Posterior vena cava (tissue), 2 donors: ENCODE results near the gene TBC1D14. TPM values are rescaled to one million over a fixed set of nuclear protein-coding genes. Genes with fewer than 3 reads are reported as not detected.
"Not testable (repeated sequence)": the region's sequence is repeated elsewhere in the genome, so short reads cannot be mapped to it uniquely, and the experiment has no call there.

ENCODE experiments used
- DNase-seq: peaks from one replicate; pipeline ENCODE4 v3.0.0-alpha.2; 2020; ENCODE audit warnings: low spot score
- intact Hi-C, 2 donors: fragments of 100-400 bp; cut with DNase I; formaldehyde crosslinking; loops; one replicate each; pipeline versions ENCODE4 v1.14.1 to v1.14.2; 2022 to 2023
- total RNA-seq, 2 donors: library from RNA; stranded (reverse); fragmentation: NEBNext Ultra II Directional; extraction: Animal tissue kit (Norgen Biotek cat#: 25700); gene quantifications; one replicate each; pipeline ENCODE4 v1.2.1, GENCODE V29; 2021
- donor health status: DM: yes; HTN: yes; CAD: no.
- donor health status: DM: yes; HTN: yes; CAD: no.

TBC1D14 gene
- total RNA-seq, 2 donors from 2014 or later = 30.5 to 42.6 TPM

DNA sequence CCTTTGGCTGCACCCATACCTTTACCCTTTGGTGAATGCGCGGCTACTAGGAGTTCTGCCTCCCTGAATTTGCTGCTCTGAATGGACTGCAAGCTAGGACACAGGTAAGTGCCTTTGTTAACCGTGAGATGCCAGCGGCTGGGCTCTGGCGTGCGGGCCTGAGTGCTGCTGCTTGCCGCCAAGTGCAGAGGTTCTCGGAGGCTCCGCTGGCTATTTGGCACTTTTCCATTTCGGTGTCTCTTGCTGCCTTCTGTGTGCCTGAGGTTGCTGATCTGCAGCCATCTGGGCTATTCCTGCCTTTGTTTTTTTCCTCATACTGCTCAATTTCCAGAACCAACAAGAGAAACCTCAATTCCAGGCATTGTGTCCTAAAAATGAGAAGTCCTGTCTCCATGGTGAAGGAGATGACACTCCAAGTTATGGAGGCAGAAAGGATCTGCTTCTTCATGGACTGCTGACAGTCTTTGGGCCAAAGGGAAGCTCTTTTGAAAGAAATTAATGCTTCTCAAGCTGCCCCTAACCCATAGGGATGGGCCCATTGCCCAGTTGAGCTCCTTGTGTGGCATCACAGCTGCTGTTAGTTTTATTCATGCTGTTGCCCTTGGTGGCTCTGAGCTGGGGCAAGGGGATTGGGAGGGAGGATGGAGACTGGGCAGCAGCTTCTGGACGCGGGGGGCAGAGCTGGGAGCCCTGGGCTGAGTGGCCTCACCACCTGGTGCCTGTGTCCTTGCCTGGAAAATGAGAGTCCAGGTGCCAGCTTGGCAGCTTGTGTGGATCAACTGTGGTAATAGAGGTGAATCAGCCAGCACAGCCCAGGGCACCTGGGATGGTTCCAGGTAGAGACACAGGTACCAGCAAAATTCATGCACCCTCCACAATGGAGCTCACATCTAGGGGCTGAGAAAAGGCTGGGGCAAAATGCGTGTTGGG, 3.8 kb upstream of the TBC1D14 start:
- intact Hi-C loops = no loop called here
- DNase-seq = no peak

DNA sequence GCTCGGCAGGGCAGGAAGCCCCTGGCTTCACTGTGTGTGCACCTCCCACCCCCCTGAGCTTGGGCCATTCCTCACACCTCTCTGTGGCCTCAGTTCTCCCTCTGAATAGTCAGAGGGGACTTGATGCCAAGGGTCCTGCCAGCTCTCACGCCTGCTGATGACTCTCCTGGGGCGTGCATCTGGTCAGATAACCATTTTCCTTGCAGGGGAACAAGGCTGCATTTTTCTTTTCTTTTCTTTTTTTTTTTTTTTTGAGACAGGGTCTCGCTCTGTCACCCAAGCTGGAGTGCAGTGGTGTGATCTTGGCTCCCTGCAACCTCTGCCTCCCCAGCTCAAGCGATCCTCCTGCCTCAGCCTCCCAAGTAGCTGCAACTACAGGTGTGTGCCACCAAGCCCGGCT, 3.1 kb upstream of the TBC1D14 start:
- intact Hi-C loops, DNase-seq: not testable (repeated sequence)

DNA sequence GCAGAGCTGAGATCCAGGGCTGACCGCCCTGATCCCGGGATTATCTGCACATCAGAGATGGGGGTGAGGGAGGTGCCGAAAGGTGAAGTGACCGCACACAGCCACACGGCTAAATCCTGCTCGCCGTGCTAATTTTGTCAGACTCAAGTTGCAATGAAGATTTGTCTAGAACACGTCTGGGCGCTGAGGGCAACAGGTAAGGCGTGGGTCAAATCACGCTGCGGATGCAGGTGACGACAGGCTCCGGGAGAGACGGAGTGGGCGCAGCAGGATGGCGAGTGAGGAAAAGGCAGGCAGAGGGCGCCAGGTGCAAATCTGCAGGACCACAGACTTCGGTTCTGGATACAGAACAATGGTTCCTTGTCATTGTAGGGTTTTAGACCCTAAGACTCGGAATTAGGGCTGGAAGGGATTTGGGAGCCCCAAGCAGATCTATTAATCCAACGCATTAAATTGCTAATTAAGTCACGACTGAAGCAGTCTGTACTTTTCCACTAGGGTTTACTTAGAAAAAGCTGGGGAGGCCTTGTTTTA, 1.9 kb upstream of the TBC1D14 start:
- no peak for DNase-seq
- intact Hi-C loops = no loop called here

DNA sequence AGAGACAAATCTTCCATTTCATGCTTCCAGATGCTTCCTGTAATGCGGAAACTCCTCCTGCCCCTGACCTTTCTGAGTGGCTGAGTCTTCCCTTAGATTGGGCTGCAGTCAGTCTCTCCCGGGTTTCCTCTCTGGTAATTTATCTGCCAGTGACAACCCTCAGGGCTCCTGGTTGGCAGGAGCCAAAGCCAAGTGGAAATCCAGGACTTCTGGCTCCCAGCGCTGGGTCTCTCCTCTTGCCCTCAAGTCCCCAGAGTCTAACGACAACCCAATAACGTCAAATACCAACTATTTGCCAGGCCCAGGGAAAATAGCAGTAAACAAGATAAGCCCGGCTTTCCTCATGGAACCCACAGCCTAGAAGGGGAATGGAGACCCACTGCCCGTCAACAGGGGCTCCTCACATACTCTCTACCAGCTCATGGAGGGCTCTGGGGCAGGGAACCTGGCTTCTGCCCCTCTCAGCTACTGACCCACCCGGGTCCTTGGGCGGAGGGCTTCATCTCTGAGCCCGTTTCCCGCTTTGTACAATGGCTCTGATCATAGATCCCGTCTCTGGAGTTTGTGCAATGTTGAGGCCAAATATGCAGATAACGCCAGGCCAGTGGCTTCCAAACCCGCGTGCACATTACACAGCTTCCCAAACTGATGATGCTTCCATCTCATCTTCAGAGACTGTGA, 1.1 kb upstream of the TBC1D14 start:
- intact Hi-C loops = no loop called here
- no peak for DNase-seq

DNA sequence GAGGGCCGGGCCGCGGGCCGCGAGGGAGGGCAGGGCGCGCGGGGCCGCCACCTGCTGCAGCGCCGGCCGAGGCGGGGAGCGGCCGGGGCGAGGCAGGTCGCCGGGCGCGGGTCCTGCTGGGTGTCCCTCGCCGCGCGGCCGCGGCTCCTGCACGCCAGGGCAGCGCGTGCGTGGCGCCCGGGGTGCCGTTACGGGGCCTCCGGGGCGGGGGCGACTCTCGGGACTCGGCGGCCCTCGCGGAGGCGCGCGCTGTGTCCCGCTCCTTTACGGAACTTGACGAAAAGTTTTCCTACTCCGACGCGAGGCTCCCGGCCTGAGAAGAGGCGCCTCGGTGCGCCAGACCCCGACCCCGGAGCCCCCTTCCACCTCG, 329 bp downstream of the TBC1D14 start:
- intact Hi-C loops = no loop called here
- no peak for DNase-seq

DNA sequence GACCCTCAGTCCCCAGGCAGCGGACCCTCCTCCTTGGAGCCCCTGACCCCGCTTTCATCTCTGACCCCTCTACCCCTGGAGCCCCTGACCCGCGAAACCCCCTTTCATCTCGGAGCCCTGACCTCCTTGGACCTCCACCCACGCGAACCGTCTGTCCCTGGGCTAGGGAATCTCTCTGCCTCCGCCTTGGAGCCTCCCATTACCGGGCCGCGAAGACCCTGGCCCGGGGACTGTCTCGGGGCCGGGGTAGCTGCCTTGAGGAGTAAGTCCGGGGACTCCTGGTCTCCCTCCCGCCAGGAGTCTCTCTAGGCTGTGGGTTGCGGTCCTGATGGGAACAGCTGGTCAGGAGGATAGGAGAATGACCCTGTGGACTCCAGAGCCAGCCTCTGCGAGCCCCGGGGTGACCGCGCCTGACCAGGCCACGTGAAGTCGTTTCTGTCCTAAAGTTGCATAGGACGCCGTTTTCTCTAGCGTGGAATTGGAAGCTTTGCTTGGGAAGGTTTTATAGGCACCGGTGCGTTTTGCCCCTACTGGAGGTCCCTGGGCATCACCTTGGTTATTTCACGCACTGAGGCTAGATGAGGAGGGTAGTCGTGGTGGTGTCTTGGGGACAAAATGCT, 824 bp downstream of the TBC1D14 start:
- no peak for DNase-seq
- intact Hi-C loops = no loop called here

DNA sequence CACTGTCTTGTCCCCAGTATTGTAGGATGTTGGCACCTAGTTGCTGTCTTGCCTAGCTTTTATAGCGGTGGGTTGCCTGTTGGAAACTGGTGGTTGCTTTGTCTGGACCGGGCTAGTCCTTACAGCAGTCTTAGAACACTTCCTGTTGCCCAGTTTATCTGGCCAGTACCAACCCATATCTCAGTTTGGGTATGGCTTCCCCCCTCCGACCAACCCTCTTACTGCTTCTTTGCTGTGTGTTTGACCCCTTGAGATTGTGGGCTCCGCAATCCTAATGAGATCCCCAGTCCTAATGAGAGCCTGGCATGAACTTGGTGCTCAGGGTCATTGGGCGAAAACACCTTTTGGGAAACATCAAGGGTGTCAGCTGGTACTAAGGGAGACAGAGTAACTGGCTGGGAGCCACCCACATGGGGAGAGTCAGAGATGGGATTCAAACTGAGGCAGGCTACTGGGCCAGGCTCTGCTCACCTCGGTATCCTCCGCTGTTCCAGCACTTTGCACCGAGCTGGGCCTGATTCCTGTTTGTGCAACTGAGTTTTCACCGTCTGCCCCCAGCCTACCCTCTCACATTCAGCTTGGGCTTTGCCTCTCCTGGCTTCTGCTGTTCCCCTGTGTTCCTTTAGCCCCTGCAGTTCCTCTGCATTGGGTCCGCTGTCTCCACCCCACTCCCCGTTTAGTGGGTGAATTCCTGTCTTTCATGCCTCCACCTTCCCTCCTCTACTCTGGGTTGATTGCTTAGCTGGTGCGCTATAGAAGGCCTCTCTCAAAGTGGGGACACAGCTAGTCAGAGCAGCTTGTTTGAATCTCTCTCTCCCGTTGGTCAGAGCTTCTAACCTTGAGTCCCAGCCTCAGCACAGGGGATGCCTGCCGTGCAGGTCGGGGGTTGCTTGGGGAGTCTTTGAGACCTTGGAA, 1.6 kb downstream of the TBC1D14 start:
- DNase-seq = no peak
- intact Hi-C loops = no loop called here

DNA sequence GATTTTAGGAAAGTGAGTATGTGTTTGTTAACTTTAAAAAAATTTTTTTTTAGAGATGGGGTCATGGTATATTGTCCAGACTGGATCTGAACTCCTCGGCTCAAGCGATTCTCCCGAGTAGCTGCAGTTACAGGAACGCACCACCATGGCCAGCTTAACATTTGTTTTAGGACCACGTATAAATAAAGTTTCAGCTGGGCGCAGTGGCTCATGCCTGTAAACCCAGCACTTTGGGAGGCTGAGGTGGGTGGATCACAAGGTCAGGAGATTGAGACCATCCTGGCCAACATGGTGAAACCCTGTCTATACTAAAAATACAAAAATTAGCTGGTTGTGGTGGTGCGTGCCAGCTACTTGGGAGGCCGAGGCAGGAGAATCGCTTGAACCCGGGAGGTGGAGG, 2.3 kb downstream of the TBC1D14 start:
- DNase-seq, intact Hi-C loops: not testable (repeated sequence)

DNA sequence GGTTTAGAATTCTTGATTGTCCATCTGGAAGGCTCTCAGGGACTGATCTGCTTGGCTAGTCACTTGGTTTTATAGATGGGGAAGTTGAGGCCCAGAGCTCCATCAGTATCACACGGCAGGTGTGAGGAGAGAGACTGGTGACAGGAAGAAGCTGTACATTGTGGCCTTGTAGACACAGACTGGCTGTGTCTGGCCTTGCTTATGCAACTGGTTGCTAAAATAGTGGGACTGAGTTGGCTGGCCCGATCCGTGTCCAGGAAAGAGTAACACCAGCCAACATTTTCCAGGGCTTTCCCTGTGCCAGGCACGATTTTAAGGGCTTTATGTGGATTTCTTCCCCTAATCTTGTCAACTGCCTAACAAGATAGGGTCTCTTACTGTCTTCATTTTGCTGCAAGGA, 2.8 kb downstream of the TBC1D14 start:
- intact Hi-C loops = no loop called here
- no peak for DNase-seq

DNA sequence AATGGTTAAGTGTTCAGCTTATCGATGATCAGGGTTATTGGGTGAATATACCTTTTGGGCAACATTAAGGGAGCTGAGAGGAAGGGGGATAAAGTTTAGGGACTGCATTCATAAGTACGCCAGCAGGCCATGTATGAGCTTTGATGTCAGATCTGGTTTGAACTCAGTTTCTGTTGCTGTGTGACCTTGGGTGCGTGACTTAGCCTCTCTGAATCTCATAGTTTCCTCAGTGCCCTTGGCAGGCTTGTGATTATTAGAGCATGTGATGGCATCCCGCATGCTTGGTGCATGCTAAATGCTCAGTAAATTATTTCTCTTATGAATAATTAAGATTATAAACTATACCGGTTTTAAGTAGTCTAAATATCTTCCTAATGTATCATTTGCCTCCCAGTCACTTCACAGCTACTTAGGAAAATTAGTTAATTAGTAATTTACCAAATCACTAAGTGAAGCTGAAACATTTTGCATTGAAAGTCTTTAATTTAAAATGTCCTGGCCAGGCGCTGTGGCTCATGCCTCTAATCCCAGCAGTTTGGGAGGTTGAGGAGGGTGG, 3.8 kb downstream of the TBC1D14 start:
- no peak for DNase-seq
- intact Hi-C loops = no loop called here

DNA sequence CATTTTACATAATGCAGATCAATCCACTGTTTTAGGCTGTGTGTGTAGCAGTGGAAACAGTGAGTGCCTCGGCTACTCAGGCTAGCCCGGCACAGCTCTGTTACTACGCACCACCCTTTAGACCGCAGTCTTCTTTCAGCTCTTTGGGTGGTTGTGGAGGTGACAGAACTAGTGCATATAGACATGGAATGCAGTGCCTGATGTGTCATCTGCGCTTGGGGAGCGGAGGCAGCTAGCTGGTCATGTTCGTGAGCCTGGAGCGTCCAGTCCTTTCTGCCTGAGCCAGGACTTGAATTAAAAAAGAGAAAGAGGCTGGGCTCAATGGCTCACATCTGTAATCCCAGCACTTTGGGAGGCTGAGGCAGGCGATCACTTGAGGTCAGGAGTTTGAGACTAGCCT, 4.8 kb downstream of the TBC1D14 start:
- intact Hi-C loops = no loop called here
- no peak for DNase-seq

DNA sequence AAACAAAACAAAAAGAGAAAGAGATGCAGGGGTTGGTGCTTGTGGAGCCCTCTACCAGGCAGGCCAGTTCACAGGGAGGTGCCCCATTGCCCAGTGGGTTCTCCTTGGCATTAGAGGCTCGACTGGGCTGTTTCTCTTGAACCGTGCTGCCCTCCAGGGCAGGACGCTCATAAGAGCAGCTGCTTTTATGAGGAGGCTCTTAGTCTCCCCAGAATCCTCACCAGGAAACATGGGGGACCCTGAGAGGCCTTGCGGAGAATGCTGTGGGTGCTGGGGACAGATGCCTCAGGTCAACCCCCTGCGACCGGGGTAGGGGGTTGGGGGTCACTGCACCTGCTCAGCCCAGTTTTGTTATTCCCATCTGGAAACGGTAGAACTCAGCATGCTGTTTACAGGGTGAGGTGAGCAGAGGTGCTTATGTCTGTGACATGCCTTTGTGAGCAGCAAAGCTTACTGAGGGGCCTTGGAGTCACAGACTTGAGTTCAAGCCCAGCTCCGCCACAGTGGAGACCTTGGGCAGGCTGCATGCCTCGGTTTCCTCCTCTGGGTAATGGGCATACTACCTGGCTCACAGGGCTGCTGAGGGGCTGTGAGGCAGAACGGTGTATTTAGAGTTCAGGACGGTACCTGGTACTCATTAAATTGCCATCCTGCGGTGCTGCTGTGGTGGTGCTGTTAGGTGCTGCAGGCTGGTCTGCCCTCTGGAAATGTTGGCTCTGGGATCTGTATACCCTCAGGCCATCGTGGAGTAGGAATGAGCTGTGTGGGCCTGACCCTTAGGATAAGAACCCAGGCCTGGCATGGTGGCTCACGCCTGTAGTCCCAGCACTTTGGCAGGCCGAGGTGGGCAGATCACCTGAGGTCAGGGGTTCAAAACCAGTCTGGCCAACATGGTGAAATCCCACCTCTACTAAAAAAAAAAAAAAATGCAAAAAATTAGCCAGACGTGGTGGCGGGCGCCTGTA, 5.7 kb downstream of the TBC1D14 start:
- DNase-seq = no peak
- intact Hi-C loops = no loop called here

DNA sequence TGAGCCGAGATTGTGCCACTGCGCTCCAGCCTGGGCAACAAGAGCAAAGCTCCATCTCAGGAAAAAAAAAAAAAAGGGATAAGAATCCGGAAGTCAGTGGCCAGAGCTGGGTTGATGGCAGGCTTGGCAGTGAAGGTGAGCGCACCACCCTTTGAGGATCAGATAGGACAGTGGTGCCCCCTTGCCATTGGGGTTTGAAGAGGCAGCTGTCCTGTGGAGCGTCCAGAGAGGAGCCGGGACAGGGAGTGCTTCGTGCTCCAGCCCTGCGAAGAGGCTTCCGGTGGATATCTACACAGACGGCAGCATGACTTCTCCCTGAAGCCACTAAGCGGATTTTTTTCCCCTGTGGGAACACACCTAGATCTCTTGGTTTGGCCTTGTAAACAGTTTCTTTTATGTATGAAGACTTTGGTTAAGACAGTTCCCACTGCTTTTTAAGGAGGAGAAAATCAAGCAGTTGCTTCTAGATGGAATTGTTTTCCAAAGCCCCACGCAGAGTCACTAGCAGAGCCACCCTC, 6.5 kb downstream of the TBC1D14 start:
- DNase-seq = no peak
- intact Hi-C loops = no loop called here

DNA sequence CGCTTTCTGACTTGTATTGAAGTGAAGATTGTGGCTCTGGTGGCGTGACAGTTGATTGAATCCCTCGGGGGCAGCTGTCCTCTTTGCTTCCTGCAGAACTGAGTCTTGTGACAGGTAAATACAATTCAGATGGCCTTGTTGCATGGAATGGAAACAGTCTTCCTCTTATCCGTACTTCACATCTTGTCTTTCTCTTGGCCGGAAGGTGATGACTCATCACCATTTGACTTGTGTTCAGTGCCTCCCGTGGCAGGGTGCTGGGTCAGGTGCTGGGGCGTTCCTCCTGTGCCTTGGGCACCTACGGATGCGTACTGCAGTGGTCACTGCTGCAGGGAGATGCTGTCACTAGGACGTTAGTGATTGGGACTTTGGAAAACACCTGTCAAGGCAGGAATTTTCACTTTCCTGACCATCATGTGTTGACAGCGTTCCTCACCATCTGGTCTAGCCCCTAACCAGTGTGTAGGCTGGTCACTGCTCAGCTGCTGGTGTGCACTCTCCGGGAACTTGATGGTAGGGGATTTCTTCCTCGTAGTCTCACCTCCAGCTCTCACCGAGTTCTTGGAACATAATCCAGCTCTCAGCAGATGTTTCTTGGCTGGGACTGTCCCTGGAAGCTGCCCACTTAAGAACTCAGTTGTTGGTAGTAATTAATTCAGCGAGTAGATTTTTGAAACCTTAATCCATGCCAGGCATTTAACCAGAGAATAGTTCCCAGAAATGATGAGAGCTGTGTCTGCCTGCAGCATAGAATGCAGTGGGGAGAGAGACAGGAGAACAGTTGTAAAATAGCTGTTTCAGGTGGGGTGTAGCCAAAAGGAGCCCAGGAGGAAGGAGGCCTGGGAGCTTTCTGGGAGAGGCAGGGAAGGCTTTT, 7.2 kb downstream of the TBC1D14 start:
- intact Hi-C loops = no loop called here
- DNase-seq = no peak

DNA sequence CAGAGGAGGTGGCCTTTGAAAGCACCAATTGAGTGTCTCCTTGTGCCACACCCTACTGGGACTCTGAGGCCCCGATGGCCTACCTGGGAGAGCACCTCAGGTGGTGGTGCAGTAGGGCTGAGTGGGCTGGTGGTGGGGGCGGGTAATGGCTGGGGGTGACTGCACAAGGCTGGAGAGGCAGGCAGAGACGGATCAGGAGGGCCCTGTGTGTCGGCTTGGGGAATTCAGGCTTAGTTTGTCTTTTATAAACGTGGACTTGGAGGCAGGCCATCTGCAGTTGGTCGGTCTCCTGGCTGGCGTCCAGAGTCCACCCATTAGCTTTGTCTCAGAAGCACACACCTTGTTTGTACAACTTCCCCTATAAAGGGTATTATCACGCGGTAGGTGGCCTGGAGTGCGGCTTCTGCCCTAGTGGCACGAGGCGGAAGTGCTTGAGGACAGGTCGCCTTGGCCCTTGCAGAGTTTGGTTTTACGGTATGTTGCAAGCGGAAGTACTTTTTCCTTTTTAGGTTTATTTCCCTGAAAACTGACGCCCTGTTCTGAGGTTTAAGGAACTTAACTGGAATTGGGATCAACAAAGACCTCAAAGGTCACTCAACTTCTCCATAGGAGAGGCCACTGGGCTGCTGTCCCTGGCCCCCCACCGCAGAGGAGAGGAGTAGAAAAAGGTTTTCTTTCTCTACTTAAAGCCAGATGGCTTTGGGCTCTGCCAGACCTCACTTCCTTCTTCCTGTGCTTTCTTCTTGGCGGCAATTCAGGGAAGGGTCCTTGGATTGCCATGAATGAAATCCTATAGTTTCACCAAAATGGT, 8.0 kb downstream of the TBC1D14 start:
- peak; percentile 95 for DNase-seq
- intact Hi-C loops = no loop called here

DNA sequence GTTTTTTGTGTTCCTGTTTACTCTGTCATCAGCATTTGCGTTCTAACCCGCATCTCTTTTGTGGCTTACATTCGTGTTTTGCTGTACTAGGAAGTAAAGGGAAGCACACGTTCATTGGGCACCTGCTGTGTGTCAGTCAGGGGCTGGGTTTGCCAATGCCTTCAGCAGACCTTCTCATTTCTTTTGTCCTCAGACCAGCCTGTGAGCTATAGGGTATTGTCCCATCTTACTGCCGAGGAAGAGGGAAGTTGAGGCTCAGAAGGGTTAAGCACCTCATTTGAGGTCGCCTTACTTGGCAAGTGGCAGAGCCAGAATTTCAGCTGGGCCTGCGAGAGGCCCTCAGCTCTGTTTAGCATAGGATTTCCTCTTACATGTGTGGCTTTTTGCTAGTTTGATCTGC, 8.7 kb downstream of the TBC1D14 start:
- intact Hi-C loops = no loop called here
- DNase-seq = no peak
